Right lobe of liver (tissue), 4 donors: ENCODE results near the gene LRRC51.

ENCODE experiments used
- CTCF ChIP-seq, 4 donors: fragments of 200-600 bp in 3 of 4; fragments of 450-650 bp in 1 of 4; IDR thresholded peaks; one replicate each; pipeline versions ENCODE4 v1.5.1 to v1.8.0; 2016 to 2022; ENCODE audit warnings: antibody characterized with exemption in 4 of 4, mild to moderate bottlenecking in 2 of 4
- POLR2A ChIP-seq: fragments of 450-650 bp; IDR thresholded peaks from one replicate; pipeline ENCODE4 v1.6.1; 2017; ENCODE audit warnings: antibody characterized with exemption, mild to moderate bottlenecking
- donor health status: DM: no; HTN: no; CAD: no.
- donor health status: DM: no; HTN: no; CAD: no.
- donor health status: DM: no; HTN: yes; CAD: no.

- TF ChIP-seq CTCF (IDR thresholded peaks at IDR 0.05) (no peak), POLR2A (no peak)
These were observed 2.8 kb downstream of the LRRC51 start for GRCh38 chr11:72083414-72083813.
